NCI-H128 (cell line): ENCODE measurements around the gene TARS1.

Experiments
- DNase-seq: peaks from one replicate; lab custom pipeline; 2025; ENCODE audit not compliant: unreplicated experiment; lab: John Stamatoyannopoulos, UW

TARS1 gene

DNA sequence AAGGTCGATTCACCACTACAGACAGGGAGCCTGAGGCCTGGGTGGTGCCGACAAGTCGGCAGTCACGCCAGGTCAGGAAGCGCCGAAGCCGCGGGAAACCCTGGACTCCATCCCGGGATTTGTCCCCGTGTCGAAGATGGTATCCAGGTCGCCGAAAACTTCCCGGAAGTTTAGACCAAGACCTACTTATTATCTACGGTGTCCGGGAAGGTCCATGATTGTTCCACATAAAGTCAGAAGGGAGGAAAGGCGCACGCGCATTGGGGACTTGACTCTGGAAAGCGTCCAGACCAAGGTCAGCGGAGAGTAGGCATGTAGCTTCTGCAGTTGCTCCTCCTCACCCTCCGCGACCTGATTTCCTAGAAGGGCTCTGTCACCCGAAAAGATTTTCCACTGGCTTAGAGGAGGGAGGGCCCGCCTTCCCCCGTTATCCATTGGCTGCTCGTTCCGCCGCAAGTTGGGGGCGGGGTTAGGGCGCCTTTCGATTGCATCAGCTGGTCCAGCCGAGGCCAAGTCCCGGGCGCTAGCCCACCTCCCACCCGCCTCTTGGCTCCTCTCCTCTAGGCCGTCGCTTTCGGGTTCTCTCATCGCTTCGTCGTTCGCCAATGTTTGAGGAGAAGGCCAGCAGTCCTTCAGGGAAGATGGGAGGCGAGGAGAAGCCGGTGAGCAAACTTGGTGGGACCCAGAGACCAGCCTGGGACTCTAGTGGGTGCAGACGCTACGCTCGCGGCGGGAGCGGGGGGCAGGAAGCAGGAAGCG lies at the start of gene TARS1:
TSS of gene TARS1 (plus strand) at position 484 of the 759 bp plus-strand sequence. CDS start at position 606, 122 bp downstream.
- peak; percentile 99 for DNase-seq

GRCh38 chr5:33398501-33398900 lies 42.3 kb upstream of the TARS1 start:
- no peak for DNase-seq

GRCh38 chr5:33400675-33401074 lies 40.1 kb upstream of the TARS1 start:
- DNase-seq, result no peak

DNA sequence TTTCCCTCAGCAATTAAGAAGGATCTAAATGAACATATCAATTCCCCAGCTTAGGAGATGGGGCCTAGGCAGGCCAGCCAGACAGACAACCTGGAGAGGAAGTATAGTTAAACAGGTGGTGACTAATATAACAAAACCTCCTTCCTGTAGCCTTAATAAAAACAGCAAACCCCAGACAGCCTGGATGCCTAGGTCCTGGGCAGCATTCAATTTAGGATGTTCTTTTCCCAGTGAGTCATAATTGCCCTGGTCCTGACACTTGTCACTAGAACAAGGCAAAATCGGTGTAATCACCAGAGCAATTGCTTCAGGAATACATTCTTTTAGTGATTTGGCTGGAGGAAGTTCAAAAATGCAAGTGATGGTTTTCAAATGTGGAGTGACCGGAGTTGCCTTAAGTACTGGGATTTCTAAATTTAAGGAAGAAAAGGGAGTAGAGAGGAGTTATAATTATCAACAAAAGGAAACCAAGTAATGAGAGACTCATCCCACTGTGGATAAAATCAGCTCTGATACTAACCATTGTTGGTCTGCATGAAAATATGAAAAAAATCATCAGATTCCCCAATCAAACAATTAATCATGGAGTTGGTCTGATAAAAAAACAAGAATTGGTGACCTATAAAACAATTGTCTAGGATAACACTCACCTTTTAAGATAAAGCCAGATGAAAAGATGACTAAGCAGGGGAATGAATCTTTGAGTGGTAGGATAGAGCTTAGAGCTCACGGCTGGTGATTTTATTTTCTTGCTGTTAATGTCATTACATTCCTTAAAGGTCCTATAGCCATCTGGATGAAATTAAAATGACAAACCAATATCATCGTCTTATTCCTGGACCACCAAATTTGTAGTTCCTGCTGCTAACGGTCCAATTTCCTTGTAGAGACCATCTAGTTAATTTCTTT lies 39.0 kb upstream of the TARS1 start:
- DNase-seq, result no peak

GRCh38 chr5:33403187-33403586 lies 37.6 kb upstream of the TARS1 start:
- DNase-seq, result no peak

- DNase-seq, result no peak
Measured at GRCh38 chr5:33408816-33409215, 31.9 kb upstream of the TARS1 start.

DNA sequence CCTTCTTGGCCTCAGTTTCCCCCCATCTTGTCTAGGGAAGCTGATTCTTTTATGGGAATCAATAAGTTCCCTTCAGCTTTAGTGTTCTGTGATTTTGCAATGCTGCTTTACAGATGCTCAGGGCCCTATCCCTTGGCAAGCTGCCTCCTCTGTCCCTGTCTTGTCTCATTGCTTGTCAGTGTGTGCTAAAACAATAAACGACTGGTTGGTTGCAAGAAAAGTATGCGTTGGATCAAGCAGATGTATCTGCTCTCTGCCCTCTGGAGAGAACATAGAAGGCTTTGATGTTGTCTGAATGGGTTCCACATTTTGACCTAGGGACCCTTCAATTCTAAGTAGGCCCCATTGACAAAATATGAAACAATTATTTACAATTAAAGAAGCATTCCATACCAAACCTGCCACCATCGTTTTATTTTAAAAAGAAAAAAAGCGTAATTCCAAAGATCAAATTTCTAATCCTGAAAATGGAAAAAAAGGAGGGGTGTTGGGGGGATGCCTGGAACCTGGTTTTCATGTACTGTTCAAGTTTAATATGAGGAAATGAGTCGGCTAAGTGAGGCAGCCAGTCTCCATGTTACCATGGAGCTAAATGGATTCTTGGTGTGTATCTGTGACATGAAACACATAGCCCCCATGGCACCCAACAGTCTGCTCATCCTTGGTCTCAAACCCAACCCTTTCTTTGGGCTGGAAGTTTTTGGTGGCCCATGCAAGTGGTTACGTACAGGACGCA lies 31.2 kb upstream of the TARS1 start:
- DNase-seq, result no peak

- DNase-seq, result no peak
Measured at GRCh38 chr5:33410221-33410620, 30.5 kb upstream of the TARS1 start.

DNA sequence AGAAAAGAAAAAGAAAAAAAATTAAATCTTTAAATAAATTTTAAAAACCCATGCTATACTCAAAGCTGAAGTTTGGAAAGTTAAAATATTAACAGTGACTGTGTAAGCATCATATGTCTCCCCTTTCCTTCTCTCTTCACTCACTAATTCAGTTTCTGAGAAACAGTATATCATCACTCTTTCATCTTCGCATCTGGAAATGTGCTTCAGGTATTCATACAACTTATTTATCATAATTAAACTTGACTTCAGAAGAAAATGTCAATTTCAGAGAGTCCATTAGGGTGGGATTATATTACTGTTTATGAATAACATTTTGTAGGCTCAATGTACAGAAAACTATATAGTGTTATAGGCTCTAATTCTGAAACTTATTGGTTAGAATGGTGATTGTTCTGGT lies 29.3 kb upstream of the TARS1 start:
- DNase-seq, result no peak

DNA sequence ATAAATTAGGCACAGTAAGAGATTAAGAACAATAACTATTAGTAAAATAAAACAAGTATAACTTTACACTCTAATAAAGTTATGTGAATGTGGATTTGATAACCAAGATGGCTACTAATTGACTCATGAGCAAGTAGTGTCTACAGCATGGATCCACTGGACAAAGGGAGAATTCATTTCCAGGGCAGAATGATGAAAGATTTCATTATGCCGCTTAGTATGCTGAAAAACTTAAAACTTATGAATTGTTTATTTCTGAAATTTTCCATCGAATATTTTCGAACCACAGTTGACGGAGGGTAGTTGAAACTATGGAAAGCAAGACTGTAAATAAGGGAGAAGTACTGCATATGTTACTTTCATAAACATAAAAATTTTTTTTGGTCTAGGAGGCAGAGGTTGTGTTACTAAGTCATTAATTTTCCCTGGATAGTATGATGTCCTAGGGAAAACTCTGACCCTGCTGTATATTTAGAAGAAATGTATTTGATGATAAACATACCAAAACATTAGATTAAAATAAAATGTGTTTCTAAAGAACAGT lies 24.9 kb upstream of the TARS1 start:
- DNase-seq, result no peak

DNA sequence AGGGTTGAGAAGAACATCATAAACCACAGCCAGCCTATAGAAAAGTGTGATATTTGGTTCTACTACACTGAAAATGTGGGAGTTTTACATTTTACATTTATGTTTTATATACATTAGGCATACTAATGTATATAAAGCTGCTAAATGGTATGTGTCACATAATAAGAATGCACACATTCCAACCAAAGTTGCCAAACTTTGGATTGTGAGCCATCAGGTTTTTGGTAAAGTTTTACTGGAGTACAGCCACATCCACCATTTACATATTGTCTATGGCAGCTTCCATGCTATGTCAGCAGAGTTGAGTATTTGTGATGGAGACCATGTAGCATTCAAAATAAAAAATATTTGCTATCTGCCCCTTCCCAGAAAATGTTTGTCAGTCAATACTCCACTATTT lies 23.1 kb upstream of the TARS1 start:
- DNase-seq, result no peak

GRCh38 chr5:33420946-33421345 lies 19.8 kb upstream of the TARS1 start:
- no peak for DNase-seq

GRCh38 chr5:33422191-33422590 lies 18.6 kb upstream of the TARS1 start:
- DNase-seq, result no peak

- no peak for DNase-seq
Measured at GRCh38 chr5:33423018-33423630, 17.6 kb upstream of the TARS1 start.

- DNase-seq, result no peak
Measured at GRCh38 chr5:33425314-33425713, 15.5 kb upstream of the TARS1 start.

GRCh38 chr5:33430983-33431382 lies 9.8 kb upstream of the TARS1 start:
- no peak for DNase-seq

- DNase-seq, result no peak
Measured at GRCh38 chr5:33432656-33433055, 8.1 kb upstream of the TARS1 start.

- DNase-seq, result no peak
Measured at GRCh38 chr5:33433303-33434240, 7.2 kb upstream of the TARS1 start.

DNA sequence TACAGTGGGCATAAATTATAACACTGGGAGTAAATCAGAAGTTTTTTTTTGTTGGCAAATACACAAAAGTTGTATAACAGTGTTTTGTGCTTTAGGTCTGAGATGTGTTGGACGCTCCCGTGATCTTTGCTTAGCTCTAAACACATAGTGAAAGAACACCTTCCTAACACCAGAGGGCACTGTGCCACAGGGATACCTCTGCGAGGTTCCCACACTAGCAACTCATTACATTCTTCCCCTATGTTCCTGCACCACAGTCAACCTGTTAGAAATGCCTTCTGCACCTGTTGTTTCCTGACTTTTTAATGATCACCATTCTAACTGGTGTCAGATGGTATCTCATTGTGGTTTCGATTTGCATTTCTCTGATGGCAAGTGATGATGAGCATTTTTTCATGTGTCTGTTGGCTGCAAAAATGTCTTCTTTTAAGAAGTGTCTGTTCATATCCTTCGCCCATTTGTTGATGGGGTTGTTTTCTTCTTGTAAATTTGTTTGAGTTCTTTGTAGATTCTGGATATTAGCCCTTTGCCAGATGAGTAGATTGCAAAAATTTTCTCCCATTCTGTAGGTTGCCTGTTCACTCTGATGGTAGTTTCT lies 4.8 kb upstream of the TARS1 start:
- peak; percentile 68 for DNase-seq
